HL-60/S4 treated with retinoic acid at 250 ng/mL for 4 days and 3 days (cell line): ENCODE results near the gene MEGF8.

Experiments used
- in situ Hi-C: fragments of 300-500 bp; cut with MboI; formaldehyde crosslinking; loops from 2 replicates; pipeline ENCODE4 v1.7.0; 2022; ENCODE audit warnings: low sequenced_read_pairs

MEGF8 gene

DNA sequence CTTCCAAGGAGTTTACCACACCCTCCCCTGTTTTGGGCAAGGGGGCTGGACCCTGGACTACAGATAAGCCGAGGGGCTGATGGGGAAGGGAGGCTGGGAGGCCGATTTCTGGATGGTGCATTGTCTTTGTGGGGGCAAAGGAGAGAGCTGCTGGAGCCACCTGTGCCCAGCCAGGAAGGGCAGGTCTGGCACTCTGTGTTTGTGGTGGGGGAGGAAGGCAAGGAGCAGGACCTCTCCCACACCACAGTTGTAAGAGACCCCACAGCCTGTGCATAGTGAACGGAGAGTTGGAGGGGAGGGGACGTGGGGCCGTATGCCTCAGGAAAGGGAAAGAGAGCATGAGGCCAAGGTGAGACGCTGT, 39.5 kb upstream of the MEGF8 start:
- in situ Hi-C loops: no loop called here

DNA sequence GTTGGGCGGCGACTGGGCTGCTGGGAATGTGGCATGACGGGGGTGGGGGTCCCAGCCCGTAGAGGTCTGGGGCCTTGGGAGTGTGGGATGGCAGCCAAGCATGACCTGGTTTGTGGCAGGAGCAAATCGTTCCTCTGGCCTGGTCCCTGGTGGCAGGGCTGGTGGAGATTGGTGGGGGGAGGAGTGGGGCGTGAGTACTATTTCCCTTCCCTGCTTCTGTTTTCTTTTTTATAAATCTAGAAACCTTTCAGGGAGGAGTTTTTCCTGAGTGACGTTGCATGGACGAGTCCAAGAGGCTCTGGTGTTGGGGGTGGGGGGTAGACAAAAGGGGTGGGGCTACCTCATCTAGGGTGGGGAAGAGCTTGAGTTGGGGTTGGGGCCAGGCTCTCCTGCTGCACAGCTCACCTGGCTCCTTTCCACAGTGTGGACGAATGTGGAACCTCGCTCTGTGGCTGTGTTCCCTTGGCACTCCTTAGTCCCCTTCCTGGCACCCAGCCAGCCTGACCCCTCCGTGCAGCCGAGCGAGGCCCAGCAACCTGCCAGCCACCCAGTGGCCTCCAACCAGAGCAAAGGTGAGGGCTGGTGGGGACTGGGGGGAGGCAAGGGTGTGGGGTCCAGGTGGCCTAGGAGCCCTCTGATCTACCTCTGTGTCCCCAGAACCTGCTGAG, 39.0 kb upstream of the MEGF8 start:
- in situ Hi-C loops: no loop called here

DNA sequence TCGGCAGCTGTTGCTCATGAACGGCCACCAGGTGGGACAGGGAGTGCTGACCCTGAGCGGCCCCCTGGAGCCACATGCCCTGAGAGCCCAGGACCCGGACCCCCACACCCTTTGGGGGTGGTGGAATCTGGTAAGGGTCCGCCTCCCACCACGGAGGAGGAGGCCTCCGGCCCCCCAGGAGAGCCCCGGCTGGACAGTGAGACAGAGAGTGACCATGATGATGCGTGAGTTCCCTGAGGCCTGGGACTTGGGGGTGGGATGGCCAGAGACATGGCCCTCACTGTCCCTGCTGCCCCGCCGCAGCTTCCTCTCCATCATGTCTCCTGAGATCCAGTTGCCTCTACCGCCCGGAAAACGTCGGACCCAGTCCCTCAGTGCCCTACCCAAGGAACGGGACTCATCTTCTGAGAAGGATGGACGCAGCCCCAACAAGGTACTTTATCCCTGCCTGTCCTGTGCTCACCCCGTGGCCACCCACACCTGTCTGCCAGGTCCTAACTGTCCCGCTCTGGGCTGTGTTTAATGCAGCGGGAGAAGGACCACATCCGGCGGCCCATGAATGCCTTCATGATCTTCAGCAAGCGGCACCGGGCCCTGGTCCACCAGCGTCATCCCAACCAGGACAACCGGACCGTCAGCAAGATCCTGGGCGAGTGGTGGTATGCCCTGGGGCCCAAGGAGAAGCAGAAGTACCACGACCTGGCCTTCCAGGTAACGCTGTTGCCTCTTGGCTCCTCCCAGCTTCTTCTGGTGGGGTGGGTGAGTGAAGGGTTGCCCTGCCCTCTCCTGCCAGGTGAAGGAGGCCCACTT, 38.2 kb upstream of the MEGF8 start:
- in situ Hi-C loops: no loop called here

DNA sequence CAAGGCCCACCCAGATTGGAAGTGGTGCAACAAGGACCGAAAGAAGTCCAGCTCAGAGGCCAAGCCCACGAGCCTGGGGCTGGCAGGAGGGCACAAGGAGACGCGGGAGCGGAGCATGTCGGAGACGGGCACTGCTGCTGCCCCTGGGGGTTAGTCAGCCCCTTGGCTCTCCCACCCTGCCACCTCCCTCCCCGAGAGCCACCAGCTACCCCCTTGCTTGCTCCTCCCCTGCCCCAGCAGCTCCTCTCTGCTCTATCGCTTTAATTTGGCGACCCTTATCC, 37.7 kb upstream of the MEGF8 start:
- in situ Hi-C loops: no loop called here

DNA sequence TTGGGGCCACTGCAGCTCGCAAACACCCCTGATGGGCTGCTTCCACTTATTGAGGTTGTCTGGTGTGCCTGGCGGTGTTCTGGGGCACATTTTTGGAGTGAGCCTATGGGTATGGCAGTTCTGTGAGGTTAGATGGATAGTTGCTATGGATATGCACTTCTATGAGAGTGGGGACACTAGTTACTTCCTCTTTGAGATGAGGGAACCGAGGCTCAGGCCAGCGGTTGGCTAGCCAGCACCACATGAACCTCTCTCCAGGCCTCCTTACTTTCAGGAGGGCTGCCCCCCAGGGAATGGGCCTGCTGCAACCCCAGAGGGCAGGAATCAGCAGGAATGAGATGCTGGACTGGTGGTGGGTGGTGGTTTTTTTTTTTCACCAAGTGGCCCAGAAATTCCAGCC, 37.0 kb upstream of the MEGF8 start:
- in situ Hi-C loops: no loop called here

DNA sequence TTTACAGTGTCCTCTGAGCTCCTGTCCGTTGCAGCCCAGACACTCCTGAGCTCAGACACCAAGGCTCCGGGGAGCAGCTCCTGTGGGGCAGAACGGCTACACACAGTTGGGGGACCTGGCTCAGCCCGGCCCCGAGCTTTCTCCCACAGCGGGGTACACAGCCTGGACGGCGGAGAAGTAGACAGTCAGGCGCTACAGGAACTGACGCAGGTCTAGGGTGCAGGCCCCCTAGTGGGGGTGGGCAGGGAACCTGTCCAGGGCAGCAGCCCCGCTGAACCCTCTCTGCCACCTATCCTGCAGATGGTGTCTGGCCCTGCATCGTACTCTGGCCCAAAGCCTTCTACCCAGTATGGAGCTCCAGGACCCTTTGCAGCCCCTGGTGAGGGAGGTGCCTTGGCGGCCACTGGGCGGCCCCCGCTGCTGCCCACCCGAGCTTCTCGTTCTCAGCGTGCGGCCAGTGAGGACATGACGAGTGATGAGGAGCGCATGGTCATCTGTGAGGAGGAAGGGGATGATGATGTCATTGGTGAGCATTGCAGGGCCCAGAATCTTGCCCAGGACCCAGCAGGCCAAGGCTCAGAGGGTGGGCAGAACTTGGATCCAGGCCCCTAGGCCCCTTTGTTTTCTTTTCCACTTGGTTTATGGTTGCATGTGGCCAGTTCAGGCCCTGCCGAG, 36.4 kb upstream of the MEGF8 start:
- in situ Hi-C loops: no loop called here

DNA sequence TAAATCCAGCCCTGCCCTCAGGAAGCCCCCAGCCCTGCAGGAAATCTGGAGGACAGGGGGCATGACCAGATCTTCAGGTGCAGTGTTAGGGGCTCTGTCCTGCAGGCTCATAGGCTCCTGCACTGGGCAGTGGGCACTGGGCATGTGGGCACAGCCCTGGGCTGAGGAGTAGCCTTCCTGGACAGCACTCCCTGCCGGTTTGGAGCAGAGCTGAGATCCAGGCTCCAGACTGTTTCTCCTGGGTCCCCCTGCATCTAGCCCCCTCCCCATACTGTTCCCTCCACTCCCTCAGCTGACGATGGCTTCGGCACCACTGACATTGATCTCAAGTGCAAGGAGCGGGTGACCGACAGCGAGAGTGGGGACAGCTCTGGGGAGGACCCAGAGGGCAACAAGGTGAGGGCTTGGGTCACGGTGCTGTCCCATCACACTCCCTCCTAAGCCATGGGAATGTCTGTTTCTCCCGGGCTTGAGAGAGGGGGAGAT, 35.8 kb upstream of the MEGF8 start:
- in situ Hi-C loops: no loop called here

DNA sequence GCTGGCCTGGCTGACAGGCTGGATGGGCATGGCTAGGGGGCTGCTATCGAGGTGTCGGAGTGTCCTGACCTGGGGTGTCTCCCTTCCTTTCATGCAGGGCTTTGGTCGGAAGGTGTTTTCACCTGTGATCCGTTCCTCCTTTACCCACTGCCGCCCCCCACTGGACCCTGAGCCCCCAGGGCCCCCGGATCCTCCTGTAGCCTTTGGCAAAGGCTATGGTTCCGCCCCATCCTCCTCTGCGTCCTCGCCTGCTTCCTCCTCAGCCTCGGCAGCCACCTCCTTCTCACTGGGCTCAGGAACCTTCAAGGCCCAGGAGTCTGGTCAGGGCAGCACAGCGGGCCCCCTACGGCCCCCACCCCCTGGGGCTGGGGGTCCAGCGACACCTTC, 35.3 kb upstream of the MEGF8 start:
- in situ Hi-C loops: no loop called here

DNA sequence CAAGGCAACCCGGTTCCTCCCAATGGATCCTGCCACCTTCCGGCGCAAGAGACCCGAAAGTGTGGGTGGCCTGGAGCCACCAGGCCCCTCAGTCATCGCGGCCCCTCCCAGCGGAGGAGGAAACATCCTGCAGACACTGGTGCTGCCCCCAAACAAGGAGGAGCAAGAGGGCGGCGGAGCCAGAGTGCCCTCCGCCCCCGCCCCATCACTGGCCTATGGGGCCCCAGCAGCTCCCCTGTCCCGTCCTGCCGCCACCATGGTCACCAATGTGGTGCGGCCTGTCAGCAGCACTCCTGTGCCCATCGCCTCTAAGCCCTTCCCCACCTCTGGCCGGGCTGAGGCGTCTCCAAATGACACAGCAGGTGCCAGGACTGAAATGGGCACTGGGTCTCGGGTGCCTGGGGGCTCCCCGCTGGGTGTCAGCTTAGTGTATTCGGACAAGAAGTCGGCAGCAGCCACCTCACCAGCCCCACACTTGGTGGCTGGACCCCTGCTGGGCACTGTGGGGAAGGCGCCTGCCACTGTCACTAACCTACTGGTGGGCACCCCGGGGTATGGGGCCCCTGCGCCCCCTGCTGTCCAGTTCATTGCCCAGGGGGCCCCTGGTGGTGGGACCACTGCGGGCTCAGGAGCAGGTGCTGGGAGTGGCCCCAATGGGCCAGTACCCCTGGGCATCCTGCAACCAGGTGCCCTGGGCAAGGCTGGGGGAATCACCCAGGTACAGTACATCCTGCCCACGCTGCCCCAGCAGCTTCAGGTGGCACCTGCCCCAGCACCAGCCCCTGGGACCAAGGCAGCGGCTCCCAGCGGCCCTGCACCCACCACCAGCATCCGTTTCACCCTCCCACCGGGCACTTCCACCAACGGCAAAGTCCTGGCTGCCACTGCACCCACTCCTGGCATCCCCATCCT, 34.7 kb upstream of the MEGF8 start:
- in situ Hi-C loops: no loop called here

DNA sequence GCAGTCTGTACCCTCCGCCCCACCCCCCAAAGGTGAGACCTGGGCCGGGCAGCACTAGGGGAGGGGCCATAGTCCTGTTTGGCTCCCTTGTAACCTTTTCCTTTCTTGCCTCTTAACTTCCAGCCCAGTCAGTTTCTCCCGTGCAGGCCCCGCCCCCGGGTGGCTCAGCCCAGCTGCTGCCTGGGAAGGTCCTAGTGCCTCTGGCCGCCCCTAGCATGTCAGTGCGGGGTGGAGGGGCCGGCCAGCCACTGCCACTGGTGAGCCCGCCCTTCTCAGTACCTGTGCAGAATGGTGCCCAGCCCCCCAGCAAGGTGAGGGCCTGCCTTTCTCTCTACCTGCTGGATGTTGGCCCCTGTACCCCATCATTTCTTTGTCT, 34.0 kb upstream of the MEGF8 start:
- in situ Hi-C loops: no loop called here

DNA sequence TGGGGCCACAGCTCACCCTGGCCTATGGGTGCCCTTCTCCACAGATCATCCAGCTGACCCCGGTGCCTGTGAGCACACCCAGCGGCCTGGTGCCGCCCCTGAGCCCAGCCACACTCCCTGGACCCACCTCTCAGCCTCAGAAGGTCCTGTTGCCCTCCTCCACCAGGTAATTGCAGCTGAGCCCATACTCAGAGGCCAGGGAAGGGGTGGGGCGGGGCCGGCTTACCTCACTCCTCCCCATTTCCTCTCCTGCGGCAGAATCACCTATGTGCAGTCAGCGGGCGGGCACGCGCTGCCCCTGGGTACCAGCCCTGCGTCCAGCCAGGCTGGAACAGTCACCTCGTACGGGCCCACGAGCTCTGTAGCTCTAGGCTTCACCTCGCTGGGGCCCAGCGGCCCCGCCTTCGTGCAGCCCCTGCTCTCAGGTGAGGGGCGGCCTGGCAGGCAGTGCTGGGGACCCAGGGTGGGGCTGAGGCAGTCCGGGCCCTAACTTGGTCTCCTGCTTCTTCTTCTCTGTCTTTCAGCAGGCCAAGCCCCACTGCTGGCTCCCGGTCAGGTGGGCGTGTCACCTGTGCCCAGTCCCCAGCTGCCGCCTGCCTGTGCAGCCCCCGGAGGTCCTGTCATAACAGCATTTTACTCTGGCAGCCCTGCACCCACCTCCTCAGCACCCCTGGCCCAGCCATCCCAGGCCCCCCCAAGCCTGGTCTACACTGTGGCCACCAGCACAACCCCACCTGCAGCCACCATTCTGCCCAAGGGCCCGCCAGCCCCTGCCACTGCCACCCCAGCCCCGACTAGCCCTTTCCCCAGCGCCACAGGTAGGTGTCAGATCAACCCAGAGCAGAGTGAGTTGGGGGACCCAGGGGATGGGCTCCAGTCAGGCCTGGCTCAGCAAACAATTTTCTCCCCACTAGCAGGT, 33.1 kb upstream of the MEGF8 start:
- in situ Hi-C loops: no loop called here

DNA sequence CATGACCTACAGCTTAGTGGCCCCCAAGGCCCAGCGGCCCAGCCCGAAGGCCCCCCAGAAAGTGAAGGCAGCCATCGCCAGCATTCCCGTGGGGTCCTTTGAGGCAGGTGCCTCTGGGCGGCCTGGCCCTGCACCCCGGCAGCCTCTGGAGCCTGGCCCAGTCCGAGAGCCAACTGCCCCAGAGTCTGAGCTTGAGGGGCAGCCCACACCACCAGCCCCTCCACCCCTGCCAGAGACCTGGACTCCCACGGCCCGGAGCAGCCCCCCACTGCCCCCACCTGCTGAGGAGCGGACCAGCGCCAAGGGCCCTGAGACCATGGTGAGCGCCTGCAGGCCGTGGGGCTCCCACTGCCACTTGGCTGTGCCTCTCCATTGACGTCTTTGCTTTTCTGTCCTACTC, 32.5 kb upstream of the MEGF8 start:
- in situ Hi-C loops: no loop called here

DNA sequence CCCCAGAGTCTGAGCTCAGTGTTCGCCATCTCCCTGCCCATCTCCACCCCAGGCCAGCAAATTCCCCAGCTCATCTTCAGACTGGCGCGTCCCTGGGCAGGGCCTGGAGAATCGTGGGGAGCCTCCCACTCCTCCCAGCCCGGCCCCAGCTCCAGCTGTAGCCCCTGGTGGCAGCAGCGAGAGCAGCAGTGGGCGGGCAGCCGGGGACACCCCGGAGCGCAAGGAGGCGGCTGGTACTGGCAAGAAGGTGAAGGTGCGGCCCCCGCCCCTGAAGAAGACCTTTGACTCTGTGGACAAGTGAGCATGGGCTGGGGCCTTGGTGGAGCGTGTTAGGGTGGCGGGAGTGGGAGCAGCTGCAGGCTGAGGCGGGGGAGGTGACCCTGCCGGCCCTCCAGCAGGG, 31.9 kb upstream of the MEGF8 start:
- in situ Hi-C loops: no loop called here

DNA sequence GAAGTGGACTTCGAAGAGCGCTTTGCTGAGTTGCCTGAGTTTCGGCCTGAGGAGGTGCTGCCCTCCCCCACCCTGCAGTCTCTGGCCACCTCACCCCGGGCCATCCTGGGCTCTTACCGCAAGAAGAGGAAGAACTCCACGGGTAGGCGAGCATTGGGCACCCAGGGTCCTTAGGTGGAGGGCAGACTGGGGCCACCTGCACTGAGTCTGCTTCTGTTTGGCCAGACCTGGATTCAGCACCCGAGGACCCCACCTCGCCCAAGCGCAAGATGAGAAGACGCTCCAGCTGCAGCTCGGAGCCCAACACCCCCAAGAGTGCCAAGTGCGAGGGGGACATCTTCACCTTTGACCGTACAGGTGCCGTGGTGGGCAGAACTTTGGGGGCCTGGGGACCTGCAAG, 31.5 kb upstream of the MEGF8 start:
- in situ Hi-C loops: no loop called here

DNA sequence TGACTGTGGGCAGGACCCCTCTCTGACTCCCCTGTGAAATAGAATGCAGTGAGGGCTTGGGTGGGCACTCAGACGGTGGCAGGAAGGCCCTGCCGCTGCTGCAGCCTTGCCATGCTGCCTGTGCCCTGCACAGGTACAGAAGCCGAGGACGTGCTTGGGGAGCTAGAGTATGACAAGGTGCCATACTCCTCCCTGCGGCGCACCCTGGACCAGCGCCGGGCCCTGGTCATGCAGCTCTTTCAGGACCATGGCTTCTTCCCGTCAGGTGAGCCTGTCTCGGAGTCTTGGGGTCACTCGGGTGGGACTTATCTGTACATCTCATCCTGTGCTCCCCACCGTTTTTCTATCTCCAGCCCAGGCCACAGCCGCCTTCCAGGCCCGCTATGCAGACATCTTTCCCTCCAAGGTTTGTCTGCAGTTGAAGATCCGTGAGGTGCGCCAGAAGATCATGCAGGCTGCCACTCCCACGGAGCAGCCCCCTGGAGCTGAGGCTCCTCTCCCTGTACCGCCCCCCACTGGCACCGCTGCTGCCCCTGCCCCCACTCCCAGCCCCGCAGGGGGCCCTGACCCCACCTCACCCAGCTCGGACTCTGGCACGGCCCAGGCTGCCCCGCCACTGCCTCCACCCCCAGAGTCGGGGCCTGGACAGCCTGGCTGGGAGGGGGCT, 30.8 kb upstream of the MEGF8 start:
- in situ Hi-C loops: no loop called here

DNA sequence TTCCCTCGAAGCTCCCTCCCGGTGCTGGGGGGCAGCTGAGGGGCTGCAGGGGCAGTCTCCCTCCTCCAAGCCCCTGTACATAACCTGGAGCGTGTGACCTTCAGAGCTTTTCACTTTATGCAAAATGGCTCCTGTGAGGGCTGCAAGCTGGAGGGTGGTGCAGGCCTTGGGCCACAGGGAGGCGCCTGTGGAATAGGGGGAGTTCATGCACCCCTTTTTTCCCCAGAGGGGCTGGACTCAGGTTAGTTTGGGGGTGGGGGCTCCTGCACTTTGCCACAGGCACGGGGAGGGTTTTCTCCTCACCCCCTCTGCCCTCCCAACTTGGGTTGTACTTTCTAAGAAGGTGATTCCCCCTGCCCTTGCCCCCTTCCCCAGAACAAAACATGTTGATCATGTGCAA, 30.1 kb upstream of the MEGF8 start:
- in situ Hi-C loops: no loop called here

DNA sequence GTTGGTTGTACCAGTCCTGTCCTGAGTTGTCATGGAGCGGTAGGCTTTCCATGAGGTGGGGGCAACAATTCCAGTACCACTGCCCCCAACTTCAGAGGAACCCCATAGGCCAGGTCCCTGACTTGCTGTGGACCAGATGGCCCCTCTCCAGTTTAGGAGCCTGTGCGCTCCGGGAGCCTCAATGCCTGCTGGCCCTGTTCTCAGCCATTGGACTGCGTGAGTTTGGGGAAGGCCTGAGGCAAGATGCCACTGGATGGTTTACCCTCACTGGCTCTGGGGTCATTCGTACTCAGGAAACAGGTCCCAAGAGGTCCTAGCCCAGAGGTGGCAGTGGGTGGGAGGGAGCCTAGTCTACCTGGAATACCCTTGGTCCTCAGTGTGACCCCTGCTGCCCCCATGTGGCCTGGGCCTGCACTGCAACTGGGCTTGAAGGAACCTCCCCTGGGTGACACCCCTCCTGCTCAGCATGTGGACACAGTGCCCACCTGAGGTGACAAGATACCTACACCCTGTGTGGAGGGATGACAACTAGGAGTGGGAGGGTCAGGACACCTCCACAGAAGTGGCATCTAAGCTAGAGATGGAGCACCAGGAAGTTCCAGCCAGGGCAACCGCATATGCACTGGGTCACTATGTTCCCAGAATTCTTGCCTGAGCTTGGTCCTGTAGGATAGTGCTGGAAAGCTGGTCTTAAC, 29.5 kb upstream of the MEGF8 start:
- in situ Hi-C loops: no loop called here

DNA sequence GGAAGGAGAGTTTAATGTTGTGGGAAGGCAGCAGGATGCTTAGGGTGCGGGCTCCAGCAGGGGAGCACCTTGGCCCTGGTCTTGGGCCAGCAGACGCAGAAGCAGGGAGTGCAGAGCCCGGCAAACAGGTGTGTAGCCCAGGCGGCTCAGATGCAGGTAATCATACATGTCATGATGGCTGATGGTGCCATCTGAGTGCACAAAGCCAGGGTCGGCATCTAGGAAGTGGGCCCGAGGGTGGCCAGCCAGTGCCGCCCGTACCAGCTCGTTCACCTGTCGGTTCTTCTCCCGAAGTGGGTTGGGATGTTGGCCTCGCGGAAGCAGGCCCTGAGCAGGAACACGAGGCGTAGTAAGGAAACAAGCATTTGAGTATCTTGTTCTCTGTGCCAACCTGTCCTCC, 28.4 kb upstream of the MEGF8 start:
- in situ Hi-C loops: no loop called here

DNA sequence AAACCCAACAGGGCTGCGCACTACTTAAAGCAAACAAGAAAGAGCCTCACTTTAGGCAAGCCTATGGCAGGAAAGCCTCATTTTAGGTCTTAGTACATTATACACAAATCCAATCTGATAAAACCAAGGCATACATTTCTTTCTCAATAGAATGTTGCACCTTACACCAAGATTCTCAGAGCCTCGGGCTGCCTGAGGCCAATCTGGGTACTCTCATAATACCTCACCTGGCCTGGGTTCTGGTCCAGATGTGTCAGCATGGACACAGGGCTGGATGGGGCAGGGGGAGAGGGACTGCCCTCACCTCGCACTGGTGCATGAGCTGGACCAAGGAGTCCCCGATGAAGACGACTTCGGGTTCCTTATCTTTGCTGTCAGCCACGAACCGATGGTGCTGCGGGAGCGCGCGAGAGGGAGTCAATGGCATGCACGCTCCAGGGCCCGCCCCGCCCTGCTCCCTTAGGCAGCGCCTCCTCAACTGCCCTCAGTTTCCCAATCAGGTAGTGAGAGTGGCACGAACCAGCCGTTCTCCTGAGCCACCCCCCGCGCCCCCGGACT, 23.7 kb upstream of the MEGF8 start, which contains the start of gene PRR19:
TSS of gene PRR19 (plus strand) at position 487 of the 558 bp plus-strand sequence. CDS start 7,453 bp downstream, outside the sequence.
- in situ Hi-C loops: no loop called here
